Endothelial cell of umbilical vein (primary cell): ENCODE data around the gene ZC3HAV1. TPM values are rescaled to one million over a fixed set of nuclear protein-coding genes. Genes with fewer than 3 reads are reported as not detected.

Experiments used
- BruUV-seq: library from RNA; stranded (reverse); fragments of 400-500 nt; replicated peaks from 2 replicates; lab custom pipeline; 2021; lab: Mats Ljungman, UMichigan
- CTCF ChIA-PET: fragments of 300-600, 350-600 bp; sonication (Branson Sonifier 250); formaldehyde crosslinking; loops from one replicate; lab custom pipeline; 2021; ENCODE audit warnings: antibody characterized with exemption, inconsistent platforms; lab: Charles Lee
- POLR2A ChIA-PET: fragments of 300-600, 350-600 bp; sonication (Branson Sonifier 250); formaldehyde crosslinking; loops from one replicate; lab custom pipeline; 2021; ENCODE audit warnings: antibody characterized with exemption, inconsistent platforms; lab: Charles Lee
- DNase-seq: peaks from one replicate; pipeline ENCODE4 v3.0.0-alpha.2; 2011; ENCODE audit warnings: low read depth, low spot score
- FAIRE-seq: peaks from 2 replicates; lab custom pipeline; 2011; peaks lifted over from hg19 to GRCh38; lab: Jason Lieb, UNC
- H2AFZ ChIP-seq: 2 replicates; pipeline ENCODE4 v1.6.0; 2012; ENCODE audit warnings: low read depth, low read length, control low read depth, inconsistent platforms
- H3K27ac ChIP-seq: 2 replicates; pipeline ENCODE4 v1.5.1; 2011; ENCODE audit warnings: low read depth, mild to moderate bottlenecking, control low read depth, low read length, moderate library complexity; ENCODE audit not compliant: insufficient read depth
- H3K27me3 ChIP-seq, 2 experiments: 2 replicates each; pipeline versions ENCODE4 v1.6.0 to v1.6.1; 2011; ENCODE audit warnings: low read length in 2 of 2, mixed read lengths in 1 of 2; ENCODE audit not compliant: control insufficient read depth in 2 of 2, insufficient read depth in 2 of 2
- H3K36me3 ChIP-seq, 2 experiments: 2 replicates in 1 of 2; 3 replicates in 1 of 2; pipeline ENCODE4 v1.5.1; 2011; ENCODE audit warnings: low read length in 2 of 2, mild to moderate bottlenecking in 1 of 2, moderate library complexity in 1 of 2; ENCODE audit not compliant: control insufficient read depth in 2 of 2, insufficient read depth in 2 of 2; ENCODE audit errors: extremely low read depth in 1 of 2
- H3K4me1 ChIP-seq: 3 replicates; pipeline ENCODE4 v1.5.1; 2011; ENCODE audit warnings: mild to moderate bottlenecking, low read length; ENCODE audit not compliant: control insufficient read depth, insufficient read depth; ENCODE audit errors: extremely low read depth
- H3K4me2 ChIP-seq: 2 replicates; pipeline ENCODE4 v1.6.1; 2011; ENCODE audit warnings: low read length, control low read depth, mixed read lengths; ENCODE audit not compliant: insufficient read depth
- H3K4me3 ChIP-seq, 3 experiments: fragments of 200-600 bp in 1 of 3; sonication (generic), shearing (Covaris generic) in 1 of 3; replicated peaks in 1 of 3; 2 replicates each; pipeline ENCODE4 v1.5.1; 2011 to 2016; ENCODE audit warnings: control low read depth in 3 of 3, low read length in 3 of 3, mild to moderate bottlenecking in 2 of 3, inconsistent platforms in 1 of 3, low read depth in 1 of 3, moderate library complexity in 1 of 3; ENCODE audit not compliant: insufficient read depth in 1 of 3
- H3K79me2 ChIP-seq: 2 replicates; pipeline ENCODE4 v1.6.0; 2012; ENCODE audit warnings: low read length, inconsistent platforms; ENCODE audit not compliant: control insufficient read depth, insufficient read depth
- H3K9ac ChIP-seq: replicated peaks from 2 replicates; pipeline ENCODE3; 2011; ENCODE audit warnings: low read length, control low read depth; ENCODE audit not compliant: insufficient read depth; ENCODE audit errors: extremely low read depth
- H3K9me1 ChIP-seq: replicated peaks from 3 replicates; pipeline ENCODE4 v1.6.0; 2011; ENCODE audit warnings: mild to moderate bottlenecking, low read length; ENCODE audit not compliant: control insufficient read depth, insufficient read depth; ENCODE audit errors: extremely low read depth
- H3K9me3 ChIP-seq: replicated peaks from 2 replicates; pipeline ENCODE4 v1.5.1; 2012; ENCODE audit warnings: low read length, inconsistent platforms; ENCODE audit not compliant: control insufficient read depth, insufficient read depth
- H4K20me1 ChIP-seq: replicated peaks from 2 replicates; pipeline ENCODE3; 2011; ENCODE audit warnings: mild to moderate bottlenecking, low read length; ENCODE audit not compliant: control insufficient read depth, insufficient read depth; ENCODE audit errors: extremely low read depth
- CTCF ChIP-seq, 2 donors: IDR thresholded peaks; 1 replicate in 1 of 2; 2 replicates in 1 of 2; pipeline ENCODE4 v1.5.1; 2011; ENCODE audit warnings: low read length in 2 of 2, mild to moderate bottlenecking in 2 of 2, moderate library complexity in 2 of 2, control low read depth in 1 of 2, inconsistent platforms in 1 of 2, low read depth in 1 of 2; ENCODE audit not compliant: insufficient read depth in 1 of 2; ENCODE audit errors: extremely low read depth in 1 of 2
- EZH2 ChIP-seq: IDR thresholded peaks from 2 replicates; pipeline ENCODE4 v1.6.1; 2012; ENCODE audit warnings: borderline replicate concordance, low read depth, mild to moderate bottlenecking, moderate library complexity, low read length, inconsistent platforms; ENCODE audit not compliant: severe bottlenecking
- FOS ChIP-seq: IDR thresholded peaks from 2 replicates; pipeline ENCODE4 v1.6.1; 2011; ENCODE audit warnings: mild to moderate bottlenecking, low read length, moderate library complexity, borderline replicate concordance; ENCODE audit not compliant: insufficient read depth
- GATA2 ChIP-seq: IDR thresholded peaks from 2 replicates; pipeline ENCODE4 v1.7.0; 2011; ENCODE audit warnings: low read depth, mild to moderate bottlenecking, moderate library complexity, mixed read lengths, low read length; ENCODE audit not compliant: insufficient read length, insufficient read depth
- JUN ChIP-seq: IDR thresholded peaks from 2 replicates; pipeline ENCODE4 v1.6.1; 2011; ENCODE audit warnings: borderline replicate concordance, low read depth; ENCODE audit not compliant: insufficient read length, insufficient read depth
- MAX ChIP-seq: IDR thresholded peaks from 2 replicates; pipeline ENCODE4 v1.6.1; 2011; ENCODE audit not compliant: insufficient read depth, insufficient read length
- MYC ChIP-seq: IDR thresholded peaks from one replicate; pipeline ENCODE4 v1.6.1; 2011; ENCODE audit warnings: mild to moderate bottlenecking, low read depth, low read length
- POLR2A ChIP-seq: IDR thresholded peaks from 2 replicates; pipeline ENCODE4 v1.6.1; 2012; ENCODE audit warnings: low read depth, mild to moderate bottlenecking, control low read depth, low read length
- POLR2AphosphoS5 ChIP-seq: IDR thresholded peaks from 2 replicates; pipeline ENCODE4 v1.6.1; 2012; ENCODE audit warnings: low read depth, mild to moderate bottlenecking, control low read depth, low read length, moderate library complexity; ENCODE audit not compliant: insufficient read depth
- dilution Hi-C: fragments of 300-500 bp; cut with MboI; formaldehyde crosslinking; loops from one replicate; pipeline ENCODE4 v1.15.0; 2019; ENCODE audit warnings: low sequenced_read_pairs; ENCODE audit not compliant: extremely low pct_ligation_motif_present
- intact Hi-C: fragments of 100-400 bp; cut with micrococcal nuclease; formaldehyde crosslinking; loops from one replicate; pipeline ENCODE4 v1.10.0; 2022
- polyA plus RNA-seq, 4 experiments: library from polyadenylated mRNA; depleted of rRNA in 3 of 4; stranded (reverse) in 3 of 4; unstranded in 1 of 4; fragments of >200 nt; gene quantifications; 2 replicates each; pipeline versions ENCODE4 v1.2.1 to v1.2.3, GENCODE V29; 2011 to 2012; ENCODE audit warnings: missing spikeins in 1 of 4
- total RNA-seq: library from RNA; stranded (reverse); gene quantifications from 2 replicates; pipeline ENCODE4 v1.2.3, GENCODE V29; 2021

Gene ZC3HAV1
- total and polyA plus RNA-seq, 2 donors (not counting 3 experiments of a cell fraction or from before 2014, with no cell fraction given): 17.1 to 37.7 TPM

GRCh38 chr7:139035586-139036353, 73.8 kb downstream of the ZC3HAV1 start, which contains the start of gene ZC3HAV1L:
Gene ZC3HAV1L, minus strand, starts transcription at chr7:139036042. Its CDS starts 25 bp downstream, at chr7:139036017.
- no peak for TF ChIP-seq MYC
- no peak for TF ChIP-seq GATA2
- TF ChIP-seq EZH2: no peak
- TF ChIP-seq JUN: no peak
- no peak for TF ChIP-seq CTCF (IDR thresholded peaks at IDR 0.05; ENCODE audit: extremely low read depth in 1 of 2, insufficient read depth in 1 of 2, low read depth in 1 of 2, low read length in 2 of 2)
- peak; percentile 93 for TF ChIP-seq POLR2AphosphoS5
- TF ChIP-seq MAX: peak; percentile 39
- TF ChIP-seq FOS: no peak
- TF ChIP-seq POLR2A: peak; percentile 92
- intact Hi-C loops (loop anchor here (1.0 to 5.0 kb wide), 4 partner anchors 23 to 307 kb away; partner anchors contain the start of gene FMC1), dilution Hi-C loops (no loop called here)
- Histone ChIP-seq H3K4me3 (peak within 1 kb of the TSS; percentile 35 to 85 (median 63)), H3K27ac (peak within 1 kb of the TSS; percentile 20), H3K36me3 (peaks cover 0 to 3% of the 10 kb centered on the region in 2 experiments), H3K9me3 (no peaks in the 10 kb centered on the region), H3K4me2 (peak within 1 kb of the TSS; percentile 55), H2AFZ (peak within 1 kb of the TSS; percentile 44), H3K79me2 (peaks cover 18% of the 10 kb centered on the region), H3K9ac (peak within 1 kb of the TSS; percentile 75), H3K4me1 (peaks cover 10% of the 10 kb centered on the region), H3K27me3 (no peaks in the 10 kb centered on the region), H4K20me1 (no peaks in the 10 kb centered on the region), H3K9me1 (no peaks in the 10 kb centered on the region)
- ChIA-PET CTCF (interaction anchor here (0.6 to 1.9 kb wide), 4 partner anchors 19 to 150 kb away, joined by 3 to 14 read pairs (median 6); no protein-coding TSS in a partner anchor), POLR2A (no interaction called here)
- DNase-seq (peak; percentile 84), FAIRE-seq (peak; percentile 78)
- no TSS peak for BruUV-seq
